K562 (cell line): Measurements from ENCODE around the gene STMP1. TPM values are rescaled to one million over a fixed set of nuclear protein-coding genes. Genes with fewer than 3 reads are reported as not detected.

Experiments used
- MCM7 ChIP-seq, 2 experiments: fragments of 450-650 bp; IDR thresholded peaks; 2 replicates each; pipeline ENCODE4 v1.6.1; 2016 to 2018
- REST ChIP-seq, 2 experiments: fragments of 450-650 bp; formaldehyde crosslinking in 1 of 2; IDR thresholded peaks; 2 replicates each; pipeline versions ENCODE4 v1.4.0 to v1.6.1; 2014 to 2020; ENCODE audit warnings: mild to moderate bottlenecking in 2 of 2, borderline replicate concordance in 1 of 2, low read depth in 1 of 2
- polyA plus RNA-seq, 8 experiments: library from polyadenylated mRNA; depleted of rRNA in 4 of 8; stranded (reverse) in 5 of 8; unstranded in 3 of 8; fragments of >200 nt; fragmentation: Nextera tagmentation in 2 of 8; fragmentation: Illumina TruSeq in 1 of 8; extraction: Ambion mirVana in 2 of 8; extraction: Trizol in 1 of 8; gene quantifications; 2 replicates each; pipeline versions ENCODE4 v1.2.1 to v1.2.3, GENCODE V29; 2011 to 2014; ENCODE audit warnings: inconsistent platforms in 1 of 8, missing spikeins in 1 of 8
- total RNA-seq, 7 experiments: library from RNA; depleted of rRNA in 6 of 7; stranded (reverse); fragments of >200 nt in 6 of 7; fragmentation: Illumina TruSeq in 2 of 7; extraction: Trizol in 2 of 7; gene quantifications; 2 replicates each; pipeline versions ENCODE4 v1.2.1 to v1.2.3, GENCODE V29; 2011 to 2021; ENCODE audit warnings: low replicate concordance in 1 of 7

STMP1 gene
- total and polyA plus RNA-seq, 9 of the 15 experiments (the other 6 are each of a cell fraction or from before 2014, with no cell fraction given): 10.6 to 249 (median 56.8) TPM

- TF ChIP-seq REST (IDR thresholded peaks at IDR 0.05; ENCODE audit: borderline replicate concordance): peak; percentile 62; the same call in 1 of the 2 replicates
- no peak for TF ChIP-seq REST (CRISPR knock-in tag; IDR thresholded peaks at IDR 0.05; ENCODE audit: low read depth)
- no peak for TF ChIP-seq MCM7 (IDR thresholded peaks at IDR 0.05)
- TF ChIP-seq, all 486 proteins: peak for 19
These were observed 10.4 kb downstream of the STMP1 start (continued) for GRCh38 chr7:135672560-135673359.
